Colonic mucosa (tissue), 4 donors: Measurements from ENCODE around the gene PGF. TPM values are rescaled to one million over a fixed set of nuclear protein-coding genes. Genes with fewer than 3 reads are reported as not detected.

Experiments
- DNase-seq: peaks from one replicate; pipeline ENCODE4 v3.0.0-alpha.2; 2020
- H3K27ac ChIP-seq: fragments of 200-600 bp; one replicate; pipeline ENCODE4 v1.8.0; 2021
- H3K27me3 ChIP-seq: fragments of 200-600 bp; one replicate; pipeline ENCODE4 v1.8.0; 2021
- H3K36me3 ChIP-seq: fragments of 200-600 bp; one replicate; pipeline ENCODE4 v1.8.0; 2021
- H3K4me1 ChIP-seq: fragments of 200-600 bp; one replicate; pipeline ENCODE4 v1.8.0; 2021; ENCODE audit warnings: mild to moderate bottlenecking
- H3K4me3 ChIP-seq: fragments of 200-600 bp; one replicate; pipeline ENCODE4 v1.8.0; 2021
- H3K9ac ChIP-seq, 2 donors: one replicate each; pipeline ENCODE4 v1.7.0; 2013; ENCODE audit warnings: control low read depth in 2 of 2, low read depth in 2 of 2, low read length in 2 of 2
- H3K9me3 ChIP-seq: fragments of 200-600 bp; one replicate; pipeline ENCODE4 v1.8.0; 2021
- intact Hi-C: fragments of 100-400 bp; cut with DNase I; formaldehyde crosslinking; loops from one replicate; pipeline ENCODE4 v1.14.1; 2022
- total RNA-seq, 2 donors: library from RNA; stranded (reverse); fragmentation: NEBNext Ultra II Directional in 1 of 2; extraction: Animal tissue kit (Norgen Biotek cat#: 25700) in 1 of 2; gene quantifications; one replicate each; pipeline ENCODE4 v1.2.1, GENCODE V29; 2021
- TF ChIP-seq, protein P1 (sequence below): fragments of 200-600 bp; IDR thresholded peaks from one replicate; pipeline ENCODE4 v1.8.0; 2022; ENCODE audit warnings: antibody characterized with exemption, mild to moderate bottlenecking
- donor health status: healthy.
- donor health status: DM: no; HTN: no; CAD: no.
- donor health status: DM: no; HTN: no; CAD: no.

Gene PGF
- total RNA-seq, 2 donors from 2014 or later = 0.57 to 2.2 TPM

DNA sequence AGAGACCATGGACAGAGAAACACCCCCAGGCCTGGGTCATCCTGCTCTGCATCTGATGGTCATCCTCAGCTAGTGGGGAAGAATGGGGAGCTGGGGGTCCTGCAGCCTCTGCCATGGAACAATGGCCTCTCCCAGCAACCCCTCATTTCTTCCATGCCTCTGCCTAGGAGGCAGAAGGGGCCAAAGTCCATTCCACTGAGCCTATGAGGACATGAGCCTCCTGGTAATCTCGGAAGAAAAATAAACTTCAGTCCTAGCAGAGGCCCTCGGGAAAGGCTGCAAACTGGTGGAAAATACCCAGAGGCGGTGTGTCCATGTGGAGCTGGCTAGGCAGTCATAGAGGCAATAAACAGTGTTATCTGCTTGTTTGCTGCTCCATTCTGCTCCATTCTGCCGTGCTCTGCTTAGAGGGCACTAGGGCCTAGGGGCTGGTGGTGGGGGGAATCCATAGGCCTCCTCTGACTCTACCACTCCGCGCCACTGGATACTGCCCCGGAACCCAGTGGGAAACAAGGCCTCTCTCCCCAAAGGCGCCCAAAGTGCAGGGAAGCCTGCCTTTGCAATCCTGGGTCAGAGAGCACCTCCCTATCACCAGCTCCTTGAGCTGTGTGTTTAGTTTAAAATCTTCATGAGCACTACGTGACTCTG, 4.5 kb downstream of the PGF start:
- DNase-seq = peak; percentile 70
- TF ChIP-seq, protein P1, sequence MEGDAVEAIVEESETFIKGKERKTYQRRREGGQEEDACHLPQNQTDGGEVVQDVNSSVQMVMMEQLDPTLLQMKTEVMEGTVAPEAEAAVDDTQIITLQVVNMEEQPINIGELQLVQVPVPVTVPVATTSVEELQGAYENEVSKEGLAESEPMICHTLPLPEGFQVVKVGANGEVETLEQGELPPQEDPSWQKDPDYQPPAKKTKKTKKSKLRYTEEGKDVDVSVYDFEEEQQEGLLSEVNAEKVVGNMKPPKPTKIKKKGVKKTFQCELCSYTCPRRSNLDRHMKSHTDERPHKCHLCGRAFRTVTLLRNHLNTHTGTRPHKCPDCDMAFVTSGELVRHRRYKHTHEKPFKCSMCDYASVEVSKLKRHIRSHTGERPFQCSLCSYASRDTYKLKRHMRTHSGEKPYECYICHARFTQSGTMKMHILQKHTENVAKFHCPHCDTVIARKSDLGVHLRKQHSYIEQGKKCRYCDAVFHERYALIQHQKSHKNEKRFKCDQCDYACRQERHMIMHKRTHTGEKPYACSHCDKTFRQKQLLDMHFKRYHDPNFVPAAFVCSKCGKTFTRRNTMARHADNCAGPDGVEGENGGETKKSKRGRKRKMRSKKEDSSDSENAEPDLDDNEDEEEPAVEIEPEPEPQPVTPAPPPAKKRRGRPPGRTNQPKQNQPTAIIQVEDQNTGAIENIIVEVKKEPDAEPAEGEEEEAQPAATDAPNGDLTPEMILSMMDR = no peak
- Histone ChIP-seq H3K9me3 (no peaks in the 10 kb centered on the region), H3K4me3 (no peak overlapping the region), H3K27ac (peak overlapping the region; percentile 25), H3K4me1 (peaks cover 12% of the 10 kb centered on the region), H3K27me3 (no peaks in the 10 kb centered on the region), H3K9ac (peak overlapping the region; percentile 33 to 49), H3K36me3 (no peaks in the 10 kb centered on the region)
- intact Hi-C loops = no loop called here

DNA sequence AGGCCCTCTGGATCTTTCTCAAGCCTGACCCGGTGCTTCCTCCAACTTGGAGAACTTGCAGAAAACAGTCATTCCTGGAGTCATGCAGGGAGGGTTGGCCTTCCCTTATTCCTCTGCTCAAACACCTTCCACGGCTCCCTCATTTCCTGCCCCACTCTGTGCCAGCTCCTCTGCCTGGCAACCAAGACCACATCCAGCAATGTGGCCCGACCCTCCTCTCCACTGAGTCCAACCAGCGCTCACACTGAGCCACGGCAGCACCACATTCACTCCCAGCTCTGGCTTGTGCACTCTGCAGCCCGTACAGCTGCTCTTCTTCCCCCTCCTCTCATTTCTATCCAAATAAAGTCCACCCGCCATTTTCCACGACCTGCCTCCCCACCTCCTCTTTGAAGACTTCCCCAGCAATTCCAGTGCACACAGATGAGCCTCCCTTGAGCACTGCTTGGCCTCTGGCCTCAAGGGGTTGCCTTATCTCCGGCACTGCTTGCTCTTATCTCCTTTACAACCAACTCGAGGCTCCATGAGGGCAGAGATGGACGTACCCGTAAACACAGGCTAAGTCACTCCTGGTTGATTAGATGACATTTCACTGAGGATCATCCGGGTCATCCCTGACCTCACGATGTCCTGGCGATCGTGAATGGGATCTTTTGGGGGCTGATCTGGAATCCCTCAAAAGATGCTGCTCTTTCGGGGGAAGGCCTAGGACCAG, 5.4 kb downstream of the PGF start:
- H3K4me3 ChIP-seq = no peak overlapping the region
- DNase-seq = no peak
- peaks cover 12% of the 10 kb centered on the region for H3K4me1 ChIP-seq
- no peaks in the 10 kb centered on the region for H3K36me3 ChIP-seq
- intact Hi-C loops = loop anchor here (10.0 kb wide), 1 partner anchor 355 kb away; no protein-coding TSS in a partner anchor
- H3K27me3 ChIP-seq = no peaks in the 10 kb centered on the region
- no peak overlapping the region for H3K27ac ChIP-seq
- no peak overlapping the region for H3K9ac ChIP-seq
- H3K9me3 ChIP-seq = no peaks in the 10 kb centered on the region
- TF ChIP-seq, protein P1 = no peak

DNA sequence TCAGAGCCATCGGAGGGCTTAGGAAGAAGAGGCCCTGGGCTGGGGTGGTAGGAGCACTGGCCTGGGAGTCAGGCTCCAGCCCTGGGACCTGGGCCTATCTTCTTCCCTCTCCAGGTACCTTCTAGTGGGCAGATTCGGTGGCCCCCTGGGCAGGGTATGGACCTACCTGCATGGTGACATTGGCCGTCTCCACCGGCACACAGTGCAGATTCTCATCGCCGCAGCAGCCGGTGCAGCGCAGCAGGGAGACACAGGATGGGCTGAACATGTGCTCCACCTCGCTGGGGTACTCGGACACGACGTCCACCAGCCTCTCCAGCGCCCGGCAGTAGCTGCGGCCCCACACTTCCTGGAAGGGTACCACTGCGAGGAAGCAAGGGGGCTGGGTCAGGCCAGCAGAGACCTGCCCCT, 6.2 kb downstream of the PGF start:
- H3K36me3 ChIP-seq = no peaks in the 10 kb centered on the region
- intact Hi-C loops = loop anchor here (10.0 kb wide), 1 partner anchor 356 kb away; no protein-coding TSS in a partner anchor
- DNase-seq = no peak
- no peak overlapping the region for H3K9ac ChIP-seq
- no peak overlapping the region for H3K27ac ChIP-seq
- H3K4me3 ChIP-seq = no peak overlapping the region
- no peaks in the 10 kb centered on the region for H3K9me3 ChIP-seq
- no peaks in the 10 kb centered on the region for H3K27me3 ChIP-seq
- H3K4me1 ChIP-seq = peaks cover 8% of the 10 kb centered on the region
- TF ChIP-seq, protein P1 = no peak

DNA sequence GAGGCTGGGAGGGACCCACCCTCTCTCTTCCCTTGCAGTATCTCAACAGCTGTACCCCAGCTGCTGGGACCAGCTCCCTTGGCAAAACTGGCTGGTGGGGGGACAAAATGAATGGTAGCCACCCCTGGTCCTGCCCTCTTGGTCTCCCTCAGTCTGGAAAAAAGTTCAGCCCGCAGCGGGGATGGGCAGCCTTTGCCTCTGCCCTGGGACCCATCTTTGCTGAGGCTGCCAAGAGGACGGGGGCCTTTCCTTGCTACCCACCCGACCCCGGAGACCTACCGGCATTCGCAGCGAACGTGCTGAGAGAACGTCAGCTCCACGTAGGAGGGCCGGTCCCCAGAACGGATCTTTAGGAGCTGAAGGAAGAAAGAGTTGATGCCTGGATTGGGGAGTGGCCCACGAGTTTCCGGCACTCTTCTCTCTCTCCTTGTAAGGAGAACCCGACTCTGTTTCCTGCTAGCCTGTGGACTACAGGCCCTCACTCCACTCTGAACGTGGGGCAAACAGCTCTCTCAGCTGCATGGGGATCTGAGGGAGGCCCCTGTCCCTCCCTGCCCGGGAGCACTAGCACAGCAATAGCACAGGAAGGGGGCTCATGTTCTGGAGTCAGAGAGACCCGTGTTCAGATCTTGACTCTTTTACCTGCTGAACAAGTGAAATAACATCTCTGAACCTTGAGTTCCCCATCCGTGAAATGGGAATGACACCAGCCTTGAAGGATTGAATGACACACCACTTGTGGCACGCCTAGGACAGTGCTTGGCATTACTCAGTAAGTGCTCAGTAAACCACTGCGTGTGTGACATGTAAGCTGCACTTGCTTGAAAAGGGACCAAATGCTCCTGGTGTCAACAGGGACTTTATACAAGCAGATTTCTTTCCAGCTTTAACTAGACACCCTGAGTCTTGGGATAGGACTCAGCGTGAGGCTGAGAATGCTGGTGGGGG, 6.9 kb downstream of the PGF start:
- Histone ChIP-seq H3K4me3 (no peak overlapping the region), H3K4me1 (peaks cover 8% of the 10 kb centered on the region), H3K27ac (no peak overlapping the region), H3K36me3 (no peaks in the 10 kb centered on the region), H3K9ac (no peak overlapping the region), H3K27me3 (no peaks in the 10 kb centered on the region), H3K9me3 (no peaks in the 10 kb centered on the region)
- no peak for DNase-seq
- TF ChIP-seq, protein P1 = no peak
- intact Hi-C loops = loop anchor here (10.0 kb wide), 1 partner anchor 356 kb away; no protein-coding TSS in a partner anchor
